Heart right ventricle (tissue), 16 donors: ENCODE data around the gene MARCKSL1. TPM values are rescaled to one million over a fixed set of nuclear protein-coding genes. Genes with fewer than 3 reads are reported as not detected.
A peak's percentile ranks its signal among the peaks of the same experiment; 100 is the strongest.

Source experiments
- ATAC-seq, 8 donors: fragments of 200-7000 bp; cut with Tn5 transposase; one replicate each; pipeline ENCODE4 v1.9.1; 2020; ENCODE audit warnings: mild to moderate bottlenecking in 8 of 8, moderate library complexity in 8 of 8, moderate number of reproducible peaks in 1 of 8
- DNase-seq, 2 donors: peaks; one replicate each; pipeline ENCODE4 v3.0.0-alpha.2; 2020
- H3K27ac ChIP-seq, 10 donors: fragments of 200-600 bp; sonication (generic) in 2 of 10; one replicate each; pipeline versions ENCODE4 v1.5.0 to v1.8.0; 2020 to 2022; ENCODE audit warnings: mild to moderate bottlenecking in 3 of 10
- H3K27me3 ChIP-seq, 7 donors: fragments of 200-600 bp; one replicate each; pipeline ENCODE4 v1.8.0; 2021 to 2022; ENCODE audit warnings: mild to moderate bottlenecking in 2 of 7
- H3K36me3 ChIP-seq, 9 donors: fragments of 200-600 bp; sonication (generic) in 1 of 9; one replicate each; pipeline versions ENCODE4 v1.5.0 to v1.8.0; 2020 to 2022; ENCODE audit warnings: mild to moderate bottlenecking in 2 of 9
- H3K4me1 ChIP-seq, 9 donors: fragments of 200-600 bp; sonication (generic) in 1 of 9; one replicate each; pipeline versions ENCODE4 v1.5.0 to v1.8.0; 2020 to 2022; ENCODE audit warnings: mild to moderate bottlenecking in 4 of 9
- H3K4me3 ChIP-seq, 10 donors: fragments of 200-600 bp; sonication (generic) in 2 of 10; one replicate each; pipeline versions ENCODE4 v1.5.0 to v1.8.0; 2020 to 2022; ENCODE audit warnings: mild to moderate bottlenecking in 7 of 10, moderate library complexity in 2 of 10
- H3K9me3 ChIP-seq, 11 donors: fragments of 200-600 bp in 10 of 11; sonication (generic) in 2 of 11; one replicate each; pipeline versions ENCODE4 v1.5.0 to v1.8.0; 2013 to 2022; ENCODE audit warnings: mild to moderate bottlenecking in 2 of 11, control low read depth in 1 of 11, moderate library complexity in 1 of 11
- CTCF ChIP-seq, 9 donors: fragments of 200-600 bp; sonication (generic) in 2 of 9; IDR thresholded peaks; one replicate each; pipeline versions ENCODE4 v1.5.0 to v1.8.0; 2021 to 2022; ENCODE audit warnings: antibody characterized with exemption in 9 of 9, mild to moderate bottlenecking in 5 of 9, moderate library complexity in 1 of 9
- WGBS, 2 donors: extraction: QIAGEN DNeasy Blood & Tissue Kit; methylation state at CpG; one replicate each; pipeline ENCODE4 v1.1.7; 2013; ENCODE audit warnings: inconsistent platforms in 1 of 2; 5-methylcytosine and 5-hydroxymethylcytosine counted together
- intact Hi-C, 10 donors: fragments of 100-400 bp; cut with DNase I; formaldehyde crosslinking; loops; one replicate each; pipeline versions ENCODE4 v1.11.1 to v1.14.2; 2022
- long read RNA-seq, 3 donors: library from polyadenylated mRNA; unstranded; transcript quantifications; one replicate each; pipeline ENCODE4 v2.0.0, GENCODE V29; 2020 to 2021
- polyA plus RNA-seq, 2 donors: library from polyadenylated mRNA; stranded (reverse); fragments of 200-250 nt; gene quantifications; one replicate each; pipeline ENCODE4 v1.2.3, GENCODE V29; 2013
- total RNA-seq, 10 donors: library from RNA; stranded (reverse); fragmentation: NEBNext Ultra II Directional in 3 of 10; extraction: Animal tissue kit (Norgen Biotek cat#: 25700) in 3 of 10; gene quantifications; one replicate each; pipeline versions ENCODE4 v1.2.1 to v1.2.4, GENCODE V29; 2021 to 2023
- donor health status: Arrhythmogenic right ventricular cardiomyopathy.
- donor health status: ischemic (EF 13 %, LVEDD 7.1; RV severe dilation, severe dysfunction).
- donor health status: healthy with polysubstance abuse.
- donor health status: DM: no; HTN: yes; CAD: no.
- donor health status: DM: no; HTN: no; CAD: no.
- donor health status: ischemic (EF 25% LVEDD 6.9; RV normal size, moderate dysfunction).
- donor health status: ischemic (EF 25% LVEDD 5.7; RV mildly dilated, moderate dysfunction).
- donor health status: healthy.
- donor health status: DM: yes; HTN: yes; CAD: no.
- donor health status: Ischemic cardiomyopathy.
- donor health status: ischemic (EF 35%, LVEDD 5.7; RV mildly dilated, moderate dysfunction).
- donor health status: nonischemic (EF 11% LVEDD 7.7; RV severe dilation, severe dysfunction).
- donor health status: DM: yes; HTN: yes; CAD: no.
- donor health status: PGD.
- donor health status: ischemic (EF 29% LVEDD 5.4; RV normal size, mild dysfunction).
- donor health status: nonischemic (EF 23%, LVEDD 6.1; RV moderate dilation, normal function).

MARCKSL1 gene
- total RNA-seq (10 to 100 TPM in 8 of 10 donors, 1 to 10 TPM in 2; 6.3 to 27.4 (median 13.2) TPM), polyA plus RNA-seq (10 to 100 TPM; 21.1 to 61.1 TPM)
- long read RNA-seq, donor 1, transcript MARCKSL1-201 (2 exons, 1,699 nt), result major isoform, 65 of 71 reads
- long read RNA-seq, donor 1, partial matches to known transcripts, result 0 of 71 reads
- long read RNA-seq, donor 1, other reads (novel, unspliced or antisense), result 6 of 71 reads
- long read RNA-seq, donor 2, transcript MARCKSL1-201 (2 exons, 1,699 nt), result major isoform, 41 of 43 reads
- long read RNA-seq, donor 2, partial matches to known transcripts, result 0 of 43 reads
- long read RNA-seq, donor 2, other reads (novel, unspliced or antisense), result 2 of 43 reads
- long read RNA-seq, donor 3, partial matches to known transcripts, result 0 of 7 reads
- long read RNA-seq, donor 3, other reads (novel, unspliced or antisense), result 3 of 7 reads

- Histone ChIP-seq H3K36me3 (peaks cover 0 to 36% (median 23%) of the 10 kb centered on the region in 9 donors), H3K27me3 (peaks cover 0 to 11% (median 0%) of the 10 kb centered on the region in 7 donors), H3K4me3 (peak within 1 kb of the TSS; percentile 50 to 81 (median 72)), H3K27ac (peak within 1 kb of the TSS in 9 of 10 donors; percentile 62 to 89 (median 85)), H3K4me1 (peaks cover 0 to 58% (median 44%) of the 10 kb centered on the region in 9 donors), H3K9me3 (no peaks in the 10 kb centered on the region)
- DNase-seq (peak; percentile 84 to 87), ATAC-seq (peak; percentile 63 to 78 (median 74))
- intact Hi-C loops, result loop anchor here in 1 of 10 donors (5.0 kb wide), 1 partner anchor 56 kb away; the partner anchor contains the start of gene BSDC1
- 1% methylated on average over 38 to 88 of the region's 95 CpGs for WGBS, 2 donors
- no peak for TF ChIP-seq CTCF (IDR thresholded peaks at IDR 0.05)
Measured at GRCh38 chr1:32335790-32336590, at the start of gene MARCKSL1. TSS of gene MARCKSL1 (minus strand) at chr1:32336233. CDS start at chr1:32336033, 200 bp downstream.

- intact Hi-C loops, result no loop called here
Measured at GRCh38 chr1:32380057-32380456, 44.0 kb upstream of the MARCKSL1 start.

GRCh38 chr1:32377541-32378220 is 41.6 kb upstream of the MARCKSL1 start:
- Histone ChIP-seq H3K27me3 (no peaks in the 10 kb centered on the region), H3K4me1 (no peaks in the 10 kb centered on the region), H3K36me3 (peaks cover 9 to 100% (median 95%) of the 10 kb centered on the region in 9 donors), H3K27ac (no peak overlapping the region), H3K4me3 (no peak overlapping the region), H3K9me3 (no peaks in the 10 kb centered on the region)
- intact Hi-C loops, result loop anchor here in 1 of 10 donors (10.0 kb wide), 1 partner anchor 163 kb away; no protein-coding TSS in a partner anchor
- ATAC-seq (no peak), DNase-seq (no peak)
- WGBS, 2 donors, result 89 to 95% methylated on average over 12 of the region's 12 CpGs
- TF ChIP-seq CTCF (IDR thresholded peaks at IDR 0.05), result no peak

More at GRCh38 chr1:32380057-32380456, 44.0 kb upstream of the MARCKSL1 start:
- ATAC-seq, result no peak
- whole genome bisulfite sequencing, 2 donors, result 93 to 96% methylated on average over 9 of the region's 9 CpGs
- Histone ChIP-seq H3K4me3 (no peak overlapping the region), H3K27me3 (no peaks in the 10 kb centered on the region), H3K4me1 (no peaks in the 10 kb centered on the region), H3K9me3 (no peaks in the 10 kb centered on the region), H3K36me3 (peaks cover 9 to 100% (median 96%) of the 10 kb centered on the region in 9 donors), H3K27ac (no peak overlapping the region)
- TF ChIP-seq CTCF (IDR thresholded peaks at IDR 0.05), result no peak
- no peak for DNase-seq
